Skeletal muscle tissue (tissue), 4 donors: ENCODE data around the gene KPRP. TPM values are rescaled to one million over a fixed set of nuclear protein-coding genes. Genes with fewer than 3 reads are reported as not detected.

Experiments
- H3K27ac ChIP-seq: one replicate; pipeline ENCODE4 v1.7.0; 2013; ENCODE audit warnings: mild to moderate bottlenecking, low read depth, low read length, inconsistent platforms
- H3K27me3 ChIP-seq, 3 donors: one replicate each; pipeline ENCODE4 v1.7.0; 2013; ENCODE audit warnings: low read length in 3 of 3; ENCODE audit not compliant: control insufficient read depth in 3 of 3, insufficient read depth in 3 of 3
- H3K36me3 ChIP-seq, 3 donors: one replicate each; pipeline ENCODE4 v1.7.0; 2013; ENCODE audit warnings: low read length in 3 of 3; ENCODE audit not compliant: control insufficient read depth in 3 of 3, insufficient read depth in 3 of 3
- H3K4me1 ChIP-seq, 3 donors: one replicate each; pipeline ENCODE4 v1.7.0; 2013; ENCODE audit warnings: low read length in 3 of 3, mild to moderate bottlenecking in 3 of 3; ENCODE audit not compliant: control insufficient read depth in 3 of 3, insufficient read depth in 3 of 3
- H3K4me3 ChIP-seq, 3 donors: one replicate each; pipeline ENCODE4 v1.7.0; 2013; ENCODE audit warnings: low read length in 3 of 3
- H3K9ac ChIP-seq, 3 donors: one replicate each; pipeline ENCODE4 v1.7.0; 2013; ENCODE audit warnings: low read length in 3 of 3, mild to moderate bottlenecking in 3 of 3, moderate library complexity in 2 of 3, low read depth in 1 of 3
- H3K9me3 ChIP-seq, 3 donors: one replicate each; pipeline ENCODE4 v1.7.0; 2013; ENCODE audit warnings: low read length in 3 of 3; ENCODE audit not compliant: control insufficient read depth in 3 of 3
- total RNA-seq: library from RNA; depleted of rRNA; stranded (reverse); fragments of >200 nt; gene quantifications from one replicate; pipeline ENCODE4 v1.2.3, GENCODE V29; 2014
- donor health status: Osteomylitis.

The KPRP gene
- total RNA-seq, 1 donor from 2014 or later: not detected

DNA sequence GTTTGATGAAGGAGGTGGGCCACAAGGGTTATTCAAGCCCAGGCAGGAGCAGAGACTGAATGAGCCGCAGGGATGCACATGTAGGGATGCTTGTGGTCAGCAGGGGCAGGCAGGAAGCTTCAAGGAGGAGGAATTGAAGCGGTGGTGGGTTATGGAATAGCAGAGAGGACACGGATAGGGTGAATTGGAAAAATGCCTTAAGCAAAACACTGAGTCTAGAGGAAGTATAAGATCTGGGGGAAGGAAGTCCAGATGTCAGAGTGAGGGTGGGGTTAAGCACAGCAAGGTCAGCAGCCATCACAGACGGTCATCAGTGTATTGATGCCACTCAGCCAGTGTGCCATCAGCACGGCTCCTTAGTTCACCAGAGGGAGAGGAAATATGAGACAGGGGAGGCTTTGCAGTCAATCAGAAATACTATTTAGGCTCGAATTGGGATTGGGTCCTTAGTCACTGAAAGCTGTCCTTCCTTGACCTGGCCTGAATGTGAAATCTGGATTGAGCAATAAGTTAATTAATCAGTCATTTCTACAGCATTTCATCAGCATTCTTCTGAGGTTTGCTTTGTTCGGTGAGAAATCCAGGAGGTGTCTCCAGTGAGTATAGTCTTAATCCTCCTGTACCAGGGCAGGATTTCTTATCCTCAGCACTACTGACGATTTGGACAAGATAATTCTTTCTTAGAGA lies 11.2 kb downstream of the KPRP start:
- H3K4me3 ChIP-seq: no peak overlapping the region
- no peaks in the 10 kb centered on the region for H3K36me3 ChIP-seq
- H3K4me1 ChIP-seq: no peaks in the 10 kb centered on the region
- no peaks in the 10 kb centered on the region for H3K27me3 ChIP-seq
- H3K9me3 ChIP-seq: peaks cover 0 to 4% (median 2%) of the 10 kb centered on the region in 3 donors
- no peak overlapping the region for H3K9ac ChIP-seq
- no peak overlapping the region for H3K27ac ChIP-seq

DNA sequence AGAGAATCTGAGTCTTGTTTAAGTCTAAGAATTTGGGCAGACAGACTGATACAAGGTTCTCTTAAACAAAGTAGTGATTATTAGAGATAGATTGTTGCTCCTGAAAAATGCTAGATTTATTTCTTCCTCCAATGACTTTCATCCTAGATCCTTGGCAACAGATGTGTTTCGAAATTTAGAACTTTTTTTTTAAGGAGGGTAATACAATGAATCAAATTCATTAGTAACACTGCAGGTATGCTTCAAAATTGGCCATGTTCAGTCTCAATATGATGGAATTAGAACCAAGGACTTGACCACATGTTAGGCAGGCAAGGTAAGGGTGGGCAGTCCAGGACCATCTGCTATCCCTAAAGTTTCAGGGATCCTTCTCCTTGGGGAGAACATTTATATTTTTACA lies 12.6 kb downstream of the KPRP start:
- Histone ChIP-seq H3K4me1 (no peaks in the 10 kb centered on the region), H3K36me3 (no peaks in the 10 kb centered on the region), H3K9ac (no peak overlapping the region), H3K9me3 (peaks cover 0 to 4% (median 3%) of the 10 kb centered on the region in 3 donors), H3K27me3 (no peaks in the 10 kb centered on the region), H3K4me3 (no peak overlapping the region), H3K27ac (no peak overlapping the region)

DNA sequence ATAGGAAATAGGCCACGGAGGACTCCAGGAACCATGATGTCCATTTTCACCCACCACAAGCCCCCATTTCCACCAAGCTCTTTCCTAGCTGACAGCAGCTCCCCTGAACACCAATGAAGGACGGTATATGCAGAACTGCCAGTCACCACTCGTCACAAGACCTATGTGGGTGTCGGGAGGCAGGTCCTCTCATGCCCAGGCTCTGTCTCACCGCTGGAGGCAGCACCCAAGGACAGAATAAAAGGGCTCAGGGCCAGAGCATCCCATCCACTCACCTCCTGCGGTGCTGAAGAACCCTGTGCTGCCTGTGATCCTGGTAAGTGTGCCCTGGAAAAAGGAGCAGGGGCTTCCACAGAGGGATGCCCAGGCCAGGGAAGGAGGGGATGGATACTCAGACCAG lies 17.1 kb downstream of the KPRP start, which contains the start of gene LCE1F:
Gene LCE1F, plus strand, starts transcription at position 266 of the 400 bp plus-strand sequence. CDS start 1,232 bp downstream, outside the sequence.
- Histone ChIP-seq H3K27me3 (no peaks in the 10 kb centered on the region), H3K4me1 (no peaks in the 10 kb centered on the region), H3K9ac (no peak within 1 kb of the TSS), H3K27ac (no peak within 1 kb of the TSS), H3K36me3 (no peaks in the 10 kb centered on the region), H3K9me3 (peaks cover 0 to 4% (median 3%) of the 10 kb centered on the region in 3 donors), H3K4me3 (no peak within 1 kb of the TSS)

DNA sequence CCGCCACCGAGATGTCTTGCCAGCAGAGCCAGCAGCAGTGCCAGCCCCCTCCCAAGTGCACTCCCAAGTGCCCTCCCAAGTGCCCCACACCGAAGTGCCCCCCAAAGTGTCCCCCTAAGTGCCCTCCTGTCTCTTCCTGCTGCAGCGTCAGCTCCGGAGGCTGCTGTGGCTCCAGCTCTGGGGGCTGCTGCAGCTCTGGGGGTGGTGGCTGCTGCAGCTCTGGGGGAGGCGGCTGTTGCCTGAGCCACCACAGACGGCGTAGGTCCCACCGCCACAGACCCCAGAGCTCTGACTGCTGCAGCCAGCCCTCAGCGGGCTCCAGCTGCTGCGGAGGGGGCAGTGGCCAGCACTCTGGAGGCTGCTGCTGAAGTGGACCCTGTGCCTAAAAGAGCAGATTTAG lies 18.5 kb downstream of the KPRP start:
- no peaks in the 10 kb centered on the region for H3K27me3 ChIP-seq
- H3K9ac ChIP-seq: no peak overlapping the region
- H3K27ac ChIP-seq: no peak overlapping the region
- H3K9me3 ChIP-seq: peaks cover 0 to 4% (median 2%) of the 10 kb centered on the region in 3 donors
- H3K4me3 ChIP-seq: no peak overlapping the region
- no peaks in the 10 kb centered on the region for H3K4me1 ChIP-seq
- H3K36me3 ChIP-seq: no peaks in the 10 kb centered on the region

DNA sequence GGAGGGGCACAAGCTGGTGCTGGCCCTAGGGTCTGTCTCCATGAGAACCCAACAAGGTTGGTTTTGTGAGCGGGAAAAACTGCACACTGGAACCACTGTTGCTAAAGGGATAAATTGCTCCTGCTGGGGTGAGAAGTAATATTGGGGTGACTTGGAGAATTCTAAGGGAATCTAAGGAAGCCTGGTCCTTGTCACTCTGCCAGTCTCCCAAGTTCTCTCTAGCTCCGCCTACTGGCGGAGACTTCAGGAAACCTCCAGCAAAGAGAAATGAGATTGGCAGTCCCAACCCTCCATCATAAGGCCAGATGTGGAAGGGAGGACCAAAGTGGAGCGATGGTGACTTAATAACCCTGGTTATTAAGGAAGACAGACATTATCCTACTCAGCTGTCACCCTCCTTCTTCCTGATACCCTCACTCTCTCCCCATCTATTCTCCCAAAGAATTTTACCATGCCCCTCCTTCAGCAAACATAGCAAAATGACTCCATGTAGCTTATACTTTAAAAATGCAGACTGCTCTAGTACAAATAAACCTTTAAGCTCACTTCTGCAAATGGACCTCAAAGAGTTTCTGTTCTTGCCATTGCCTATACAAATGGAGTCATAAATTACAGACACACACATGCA lies 19.8 kb downstream of the KPRP start:
- Histone ChIP-seq H3K4me1 (no peaks in the 10 kb centered on the region), H3K36me3 (no peaks in the 10 kb centered on the region), H3K9ac (no peak overlapping the region), H3K27ac (no peak overlapping the region), H3K27me3 (no peaks in the 10 kb centered on the region), H3K4me3 (no peak overlapping the region), H3K9me3 (peaks cover 0 to 2% (median 0%) of the 10 kb centered on the region in 3 donors)

GRCh38 chr1:152783095-152783494 lies 25.3 kb downstream of the KPRP start:
- Histone ChIP-seq H3K9me3 (no peaks in the 10 kb centered on the region), H3K4me3 (no peak overlapping the region), H3K27me3 (peaks cover 0 to 2% (median 0%) of the 10 kb centered on the region in 3 donors), H3K36me3 (no peaks in the 10 kb centered on the region), H3K9ac (no peak overlapping the region), H3K4me1 (no peaks in the 10 kb centered on the region), H3K27ac (no peak overlapping the region)

DNA sequence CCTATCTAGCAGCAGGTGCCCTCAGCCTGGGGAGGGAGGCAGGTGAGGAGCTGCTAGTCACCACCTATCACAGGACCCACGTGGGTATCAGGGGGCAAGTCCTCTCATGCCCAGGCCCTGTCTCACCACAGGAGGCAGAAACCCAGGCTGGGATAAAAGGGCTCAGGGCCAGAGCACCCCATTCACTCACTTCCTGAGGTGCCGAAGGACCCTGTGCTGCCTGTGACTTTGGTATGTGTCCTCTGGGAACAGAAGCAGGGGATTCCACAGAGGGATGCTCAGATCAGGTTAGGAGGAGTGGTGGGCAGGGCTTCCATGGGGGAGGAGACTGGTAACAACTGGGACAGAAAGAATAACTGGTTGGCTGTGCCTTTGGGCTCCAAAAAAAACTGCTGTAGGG lies 28.3 kb downstream of the KPRP start, which contains the start of gene LCE1E:
Gene LCE1E, plus strand, starts transcription at position 181 of the 400 bp plus-strand sequence. CDS start 1,043 bp downstream, outside the sequence.
- no peaks in the 10 kb centered on the region for H3K4me1 ChIP-seq
- no peak within 1 kb of the TSS for H3K9ac ChIP-seq
- H3K27me3 ChIP-seq: peaks cover 0 to 2% (median 0%) of the 10 kb centered on the region in 3 donors
- no peaks in the 10 kb centered on the region for H3K9me3 ChIP-seq
- no peaks in the 10 kb centered on the region for H3K36me3 ChIP-seq
- no peak within 1 kb of the TSS for H3K4me3 ChIP-seq
- H3K27ac ChIP-seq: no peak within 1 kb of the TSS

DNA sequence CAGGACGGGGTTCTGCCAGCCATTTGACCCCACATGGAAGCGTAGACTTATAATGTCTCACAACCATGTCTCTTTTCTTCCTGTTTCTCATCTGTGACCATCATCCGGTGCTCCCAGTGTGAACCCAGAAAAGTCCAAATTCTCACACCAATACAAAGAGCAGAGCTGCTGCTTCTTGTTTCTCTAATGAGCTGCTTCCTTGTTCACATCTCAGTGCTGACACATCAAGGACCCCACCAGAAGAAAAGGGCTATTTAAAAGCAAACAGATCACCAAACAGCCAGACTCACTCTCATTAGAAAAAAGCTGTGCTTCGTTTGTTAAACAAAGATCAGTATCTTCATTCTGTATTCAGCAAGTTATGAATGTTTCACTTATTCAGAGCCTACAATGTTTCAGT lies 37.9 kb downstream of the KPRP start:
- Histone ChIP-seq H3K27ac (no peak overlapping the region), H3K4me3 (no peak overlapping the region), H3K9me3 (no peaks in the 10 kb centered on the region), H3K9ac (no peak overlapping the region), H3K36me3 (no peaks in the 10 kb centered on the region), H3K27me3 (no peaks in the 10 kb centered on the region), H3K4me1 (no peaks in the 10 kb centered on the region)

GRCh38 chr1:152796421-152796820 lies 38.6 kb downstream of the KPRP start, which contains the start of gene LCE1D:
Gene LCE1D (plus strand): TSS chr1:152796721. CDS start chr1:152797795, 1,074 bp downstream.
- Histone ChIP-seq H3K27ac (no peak within 1 kb of the TSS), H3K9me3 (no peaks in the 10 kb centered on the region), H3K36me3 (no peaks in the 10 kb centered on the region), H3K4me3 (no peak within 1 kb of the TSS), H3K9ac (no peak within 1 kb of the TSS), H3K4me1 (no peaks in the 10 kb centered on the region), H3K27me3 (no peaks in the 10 kb centered on the region)

- no peaks in the 10 kb centered on the region for H3K36me3 ChIP-seq
- H3K9ac ChIP-seq: no peak overlapping the region
- H3K4me1 ChIP-seq: no peaks in the 10 kb centered on the region
- H3K9me3 ChIP-seq: no peaks in the 10 kb centered on the region
- no peaks in the 10 kb centered on the region for H3K27me3 ChIP-seq
- no peak overlapping the region for H3K27ac ChIP-seq
- no peak overlapping the region for H3K4me3 ChIP-seq
These were observed 43.5 kb downstream of the KPRP start for GRCh38 chr1:152801333-152801732.
